Measurements from ENCODE around the gene TRMT2A.

Gene TRMT2A

GRCh38 chr22:20064140-20064480 is 52.9 kb downstream of the TRMT2A start:
- Histone ChIP-seq H3K9me2 (ENCODE audit: low read depth, low read length) (no peaks in the 10 kb centered on the region), H3K9ac (ENCODE audit: low read length) (no peak overlapping the region), H3K27ac (ENCODE audit: low read depth, low read length, poor library complexity, severe bottlenecking) (no peak overlapping the region), H3F3A (ENCODE audit: insufficient read depth, low read length) (no peaks in the 10 kb centered on the region), H2AFZ (ENCODE audit: low read length) (no peak overlapping the region), H3K9me3 (ENCODE audit: low read length) (no peaks in the 10 kb centered on the region), H4K20me1 (ENCODE audit: insufficient read depth, low read length) (no peaks in the 10 kb centered on the region), H3K4me1 (ENCODE audit: insufficient read depth, low read length, severe bottlenecking) (no peaks in the 10 kb centered on the region), H3K79me2 (ENCODE audit: insufficient read depth, low read length) (no peaks in the 10 kb centered on the region), H3K27me3 (ENCODE audit: insufficient read depth, low read length) (no peaks in the 10 kb centered on the region), H3K4me2 (ENCODE audit: low read length) (no peak overlapping the region), H3K4me3 (ENCODE audit: low read depth, low read length, poor library complexity, severe bottlenecking) (no peak overlapping the region), H3K36me3 (ENCODE audit: insufficient read depth, low read length) (peaks cover 11% of the 10 kb centered on the region; the same call in 1 of the 2 replicates)
- TF ChIP-seq, protein P1, sequence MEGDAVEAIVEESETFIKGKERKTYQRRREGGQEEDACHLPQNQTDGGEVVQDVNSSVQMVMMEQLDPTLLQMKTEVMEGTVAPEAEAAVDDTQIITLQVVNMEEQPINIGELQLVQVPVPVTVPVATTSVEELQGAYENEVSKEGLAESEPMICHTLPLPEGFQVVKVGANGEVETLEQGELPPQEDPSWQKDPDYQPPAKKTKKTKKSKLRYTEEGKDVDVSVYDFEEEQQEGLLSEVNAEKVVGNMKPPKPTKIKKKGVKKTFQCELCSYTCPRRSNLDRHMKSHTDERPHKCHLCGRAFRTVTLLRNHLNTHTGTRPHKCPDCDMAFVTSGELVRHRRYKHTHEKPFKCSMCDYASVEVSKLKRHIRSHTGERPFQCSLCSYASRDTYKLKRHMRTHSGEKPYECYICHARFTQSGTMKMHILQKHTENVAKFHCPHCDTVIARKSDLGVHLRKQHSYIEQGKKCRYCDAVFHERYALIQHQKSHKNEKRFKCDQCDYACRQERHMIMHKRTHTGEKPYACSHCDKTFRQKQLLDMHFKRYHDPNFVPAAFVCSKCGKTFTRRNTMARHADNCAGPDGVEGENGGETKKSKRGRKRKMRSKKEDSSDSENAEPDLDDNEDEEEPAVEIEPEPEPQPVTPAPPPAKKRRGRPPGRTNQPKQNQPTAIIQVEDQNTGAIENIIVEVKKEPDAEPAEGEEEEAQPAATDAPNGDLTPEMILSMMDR (IDR thresholded peaks at IDR 0.05; ENCODE audit: low read length) = no peak
- TF ChIP-seq EZH2 (IDR thresholded peaks at IDR 0.05; ENCODE audit: borderline replicate concordance, low read length) = no peak

- no peaks in the 10 kb centered on the region for H3K4me1 ChIP-seq (ENCODE audit: insufficient read depth, low read length, severe bottlenecking)
- H3F3A ChIP-seq (ENCODE audit: insufficient read depth, low read length) = no peaks in the 10 kb centered on the region
- H3K9me3 ChIP-seq (ENCODE audit: low read length) = no peaks in the 10 kb centered on the region
- no peak overlapping the region for H3K9ac ChIP-seq (ENCODE audit: low read length)
- no peak overlapping the region for H2AFZ ChIP-seq (ENCODE audit: low read length)
- H4K20me1 ChIP-seq (ENCODE audit: insufficient read depth, low read length) = no peaks in the 10 kb centered on the region
- H3K9me2 ChIP-seq (ENCODE audit: low read depth, low read length) = no peaks in the 10 kb centered on the region
- no peaks in the 10 kb centered on the region for H3K27me3 ChIP-seq (ENCODE audit: insufficient read depth, low read length)
- H3K4me2 ChIP-seq (ENCODE audit: low read length) = no peak overlapping the region
- H3K79me2 ChIP-seq (ENCODE audit: insufficient read depth, low read length) = no peaks in the 10 kb centered on the region
- no peak overlapping the region for H3K4me3 ChIP-seq (ENCODE audit: low read depth, low read length, poor library complexity, severe bottlenecking)
- no peak overlapping the region for H3K27ac ChIP-seq (ENCODE audit: low read depth, low read length, poor library complexity, severe bottlenecking)
- H3K36me3 ChIP-seq (ENCODE audit: insufficient read depth, low read length) = peaks cover 11% of the 10 kb centered on the region; the same call in 1 of the 2 replicates
- no peak for TF ChIP-seq EZH2 (IDR thresholded peaks at IDR 0.05; ENCODE audit: borderline replicate concordance, low read length)
- TF ChIP-seq, protein P1 (IDR thresholded peaks at IDR 0.05; ENCODE audit: low read length) = no peak
Observed at GRCh38 chr22:20063271-20064139, 53.5 kb downstream of the TRMT2A start.

GRCh38 chr22:20062766-20063083 is 54.3 kb downstream of the TRMT2A start:
- Histone ChIP-seq H3K79me2 (ENCODE audit: insufficient read depth, low read length) (no peaks in the 10 kb centered on the region), H3K9me3 (ENCODE audit: low read length) (no peaks in the 10 kb centered on the region), H3K36me3 (ENCODE audit: insufficient read depth, low read length) (peaks cover 11% of the 10 kb centered on the region; the same call in 1 of the 2 replicates), H4K20me1 (ENCODE audit: insufficient read depth, low read length) (no peaks in the 10 kb centered on the region), H2AFZ (ENCODE audit: low read length) (no peak overlapping the region), H3K4me2 (ENCODE audit: low read length) (no peak overlapping the region), H3K27me3 (ENCODE audit: insufficient read depth, low read length) (no peaks in the 10 kb centered on the region), H3K27ac (ENCODE audit: low read depth, low read length, poor library complexity, severe bottlenecking) (no peak overlapping the region), H3K4me1 (ENCODE audit: insufficient read depth, low read length, severe bottlenecking) (no peaks in the 10 kb centered on the region), H3F3A (ENCODE audit: insufficient read depth, low read length) (no peaks in the 10 kb centered on the region), H3K4me3 (ENCODE audit: low read depth, low read length, poor library complexity, severe bottlenecking) (no peak overlapping the region), H3K9ac (ENCODE audit: low read length) (no peak overlapping the region), H3K9me2 (ENCODE audit: low read depth, low read length) (no peaks in the 10 kb centered on the region)
- TF ChIP-seq EZH2 (IDR thresholded peaks at IDR 0.05; ENCODE audit: borderline replicate concordance, low read length) = no peak

Measured in OCI-LY1 (cell line).